ENCODE results near the gene MYO1E. TPM values are rescaled to one million over a fixed set of nuclear protein-coding genes. Genes with fewer than 3 reads are reported as not detected.
"Not testable (repeated sequence)": the region's sequence is repeated elsewhere in the genome, so short reads cannot be mapped to it uniquely, and the experiment has no call there.

Gene MYO1E
- total RNA-seq, 4 donors from 2014 or later: 49.7 to 76.1 (median 65.6) TPM

DNA sequence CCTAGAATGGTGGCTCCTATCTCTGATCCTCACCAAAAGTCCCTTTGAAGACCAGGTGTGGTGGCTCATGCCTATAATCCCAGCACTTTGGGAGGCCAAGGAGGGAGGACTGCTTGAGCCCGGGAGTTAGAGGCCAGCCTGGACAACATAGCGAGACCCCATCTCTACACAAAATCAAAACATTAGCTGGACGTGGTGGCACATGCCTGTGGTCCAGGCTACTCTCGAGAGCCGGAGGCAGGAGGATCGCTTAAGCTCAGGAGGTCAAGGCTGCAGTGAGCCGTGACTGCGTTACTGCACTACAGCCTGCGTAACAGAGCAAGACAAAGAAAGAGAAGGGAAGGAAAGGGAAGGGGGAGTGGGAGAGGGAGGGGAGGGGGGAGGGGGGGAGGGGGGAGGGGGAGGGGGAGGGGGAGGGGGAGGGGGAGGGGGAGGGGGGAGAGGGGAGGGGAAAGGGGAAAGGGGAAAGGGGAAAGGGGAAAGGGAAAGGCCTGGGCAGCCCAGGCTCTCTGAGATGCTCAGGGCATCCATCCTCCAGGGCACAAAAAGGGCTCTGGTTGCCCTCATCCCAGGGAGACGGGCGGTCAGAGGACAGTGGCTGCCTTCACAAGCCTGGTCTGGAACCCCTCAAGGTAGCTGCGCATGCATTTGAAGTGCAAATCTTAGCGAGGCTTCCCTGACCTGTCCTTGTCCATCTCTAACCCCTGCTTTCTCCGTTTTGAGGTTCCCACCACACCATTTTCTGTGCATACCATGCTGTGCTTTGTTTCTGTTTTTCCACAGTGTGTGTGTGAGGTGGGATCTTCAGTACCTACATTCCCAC lies 89.9 kb downstream of the MYO1E start:
- TF ChIP-seq EP300 (IDR thresholded peaks at IDR 0.05) (no peak), POLR2A (IDR thresholded peaks at IDR 0.05) (no peak), POLR2AphosphoS5 (IDR thresholded peaks at IDR 0.05) (no peak)
- TF ChIP-seq, protein P1, sequence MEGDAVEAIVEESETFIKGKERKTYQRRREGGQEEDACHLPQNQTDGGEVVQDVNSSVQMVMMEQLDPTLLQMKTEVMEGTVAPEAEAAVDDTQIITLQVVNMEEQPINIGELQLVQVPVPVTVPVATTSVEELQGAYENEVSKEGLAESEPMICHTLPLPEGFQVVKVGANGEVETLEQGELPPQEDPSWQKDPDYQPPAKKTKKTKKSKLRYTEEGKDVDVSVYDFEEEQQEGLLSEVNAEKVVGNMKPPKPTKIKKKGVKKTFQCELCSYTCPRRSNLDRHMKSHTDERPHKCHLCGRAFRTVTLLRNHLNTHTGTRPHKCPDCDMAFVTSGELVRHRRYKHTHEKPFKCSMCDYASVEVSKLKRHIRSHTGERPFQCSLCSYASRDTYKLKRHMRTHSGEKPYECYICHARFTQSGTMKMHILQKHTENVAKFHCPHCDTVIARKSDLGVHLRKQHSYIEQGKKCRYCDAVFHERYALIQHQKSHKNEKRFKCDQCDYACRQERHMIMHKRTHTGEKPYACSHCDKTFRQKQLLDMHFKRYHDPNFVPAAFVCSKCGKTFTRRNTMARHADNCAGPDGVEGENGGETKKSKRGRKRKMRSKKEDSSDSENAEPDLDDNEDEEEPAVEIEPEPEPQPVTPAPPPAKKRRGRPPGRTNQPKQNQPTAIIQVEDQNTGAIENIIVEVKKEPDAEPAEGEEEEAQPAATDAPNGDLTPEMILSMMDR (IDR thresholded peaks at IDR 0.05): no peak
- no peak overlapping the region for H3K4me3 ChIP-seq
- H3K27ac ChIP-seq: no peak overlapping the region
- no peaks in the 10 kb centered on the region for H3K4me1 ChIP-seq
- WGBS, 2 donors (ENCODE audit: low coverage in 1 of 2): 81 to 87% methylated on average over 4 to 5 of the region's 14 CpGs
- no peaks in the 10 kb centered on the region for H3K9me3 ChIP-seq
- no peaks in the 10 kb centered on the region for H3K27me3 ChIP-seq
- no peaks in the 10 kb centered on the region for H3K36me3 ChIP-seq
- no peak for ATAC-seq

DNA sequence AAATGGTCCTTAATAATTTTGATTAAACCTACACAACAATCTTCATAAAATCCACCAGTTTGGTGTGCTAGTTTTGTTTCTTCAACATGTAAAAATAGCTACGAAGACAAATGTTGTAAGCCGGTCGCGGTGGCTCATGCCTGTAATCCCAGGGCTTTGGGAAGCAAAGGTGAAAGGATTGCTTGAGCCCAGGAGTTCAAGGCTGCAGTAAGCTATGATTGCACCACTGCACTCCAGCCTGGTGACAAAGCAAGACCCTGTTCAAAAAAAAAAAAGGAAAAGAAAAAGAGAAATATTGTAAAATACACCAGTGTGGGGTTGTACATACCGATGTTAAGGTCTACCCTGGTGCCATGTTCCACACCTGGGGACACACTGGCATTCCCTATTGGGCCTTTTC lies 91.0 kb downstream of the MYO1E start:
- Histone ChIP-seq H3K27me3 (no peaks in the 10 kb centered on the region), H3K27ac (no peak overlapping the region), H3K36me3 (no peaks in the 10 kb centered on the region), H3K4me1 (no peaks in the 10 kb centered on the region), H3K9me3 (no peaks in the 10 kb centered on the region), H3K4me3 (no peak overlapping the region)
- WGBS, 2 donors (ENCODE audit: low coverage in 1 of 2): 83 to 90% methylated on average over 2 to 5 of the region's 5 CpGs
- no peak for ATAC-seq
- no peak for TF ChIP-seq POLR2A (IDR thresholded peaks at IDR 0.05)
- no peak for TF ChIP-seq POLR2AphosphoS5 (IDR thresholded peaks at IDR 0.05)
- TF ChIP-seq, protein P1 (IDR thresholded peaks at IDR 0.05): no peak
- TF ChIP-seq EP300 (IDR thresholded peaks at IDR 0.05): no peak

DNA sequence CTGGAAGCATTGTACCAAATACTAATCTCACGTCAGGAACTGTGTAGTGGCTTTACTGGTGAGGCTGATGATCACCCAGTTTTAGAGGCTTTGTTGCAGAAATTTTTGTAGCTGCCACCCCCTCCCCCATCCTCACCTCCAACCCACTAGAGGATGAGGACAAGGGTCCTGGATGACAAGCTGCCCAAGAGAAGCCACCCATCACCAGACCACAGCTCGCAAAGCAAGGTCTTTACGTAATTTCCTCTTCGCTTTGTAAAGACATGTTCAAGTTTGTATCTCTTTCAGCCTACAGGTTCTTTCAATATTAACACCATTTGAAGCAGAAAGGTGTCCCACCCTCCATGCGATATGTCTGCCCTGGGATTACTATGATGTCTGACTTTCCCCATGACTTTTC lies 91.8 kb downstream of the MYO1E start:
- H3K4me1 ChIP-seq: no peaks in the 10 kb centered on the region
- no peaks in the 10 kb centered on the region for H3K36me3 ChIP-seq
- no peak for TF ChIP-seq EP300 (IDR thresholded peaks at IDR 0.05)
- TF ChIP-seq POLR2AphosphoS5 (IDR thresholded peaks at IDR 0.05): no peak
- TF ChIP-seq, protein P1 (IDR thresholded peaks at IDR 0.05): no peak
- TF ChIP-seq POLR2A (IDR thresholded peaks at IDR 0.05): no peak
- 94 to 96% methylated on average over 3 to 5 of the region's 5 CpGs for WGBS, 2 donors (ENCODE audit: low coverage in 1 of 2)
- no peaks in the 10 kb centered on the region for H3K27me3 ChIP-seq
- H3K27ac ChIP-seq: no peak overlapping the region
- ATAC-seq: no peak
- H3K9me3 ChIP-seq: no peaks in the 10 kb centered on the region
- no peak overlapping the region for H3K4me3 ChIP-seq

DNA sequence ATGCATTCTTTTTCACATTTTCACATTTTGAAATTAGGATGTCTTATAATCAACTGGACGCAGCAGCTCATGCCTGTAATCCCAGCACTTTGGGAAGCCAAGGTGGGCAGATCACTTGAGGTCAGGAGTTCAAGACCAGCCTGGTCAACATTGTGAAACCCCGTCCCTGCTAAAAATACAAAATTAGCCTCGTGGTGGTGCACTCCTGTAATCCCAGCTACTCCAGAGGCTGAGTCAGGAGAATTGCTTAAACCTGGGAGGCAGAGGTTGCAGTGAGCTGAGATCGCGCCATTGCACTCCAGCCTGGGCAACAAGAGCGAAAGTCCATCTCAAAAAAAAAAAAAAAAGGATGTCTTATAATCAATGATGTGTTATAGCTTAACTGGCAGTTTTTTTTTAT lies 92.4 kb downstream of the MYO1E start:
- not testable (repeated sequence) for H3K4me3 ChIP-seq, H3K9me3 ChIP-seq, H3K36me3 ChIP-seq, ATAC-seq, H3K27ac ChIP-seq, H3K27me3 ChIP-seq, H3K4me1 ChIP-seq
- 65 to 85% methylated on average over 2 to 6 of the region's 6 CpGs for WGBS, 2 donors (ENCODE audit: low coverage in 1 of 2)

DNA sequence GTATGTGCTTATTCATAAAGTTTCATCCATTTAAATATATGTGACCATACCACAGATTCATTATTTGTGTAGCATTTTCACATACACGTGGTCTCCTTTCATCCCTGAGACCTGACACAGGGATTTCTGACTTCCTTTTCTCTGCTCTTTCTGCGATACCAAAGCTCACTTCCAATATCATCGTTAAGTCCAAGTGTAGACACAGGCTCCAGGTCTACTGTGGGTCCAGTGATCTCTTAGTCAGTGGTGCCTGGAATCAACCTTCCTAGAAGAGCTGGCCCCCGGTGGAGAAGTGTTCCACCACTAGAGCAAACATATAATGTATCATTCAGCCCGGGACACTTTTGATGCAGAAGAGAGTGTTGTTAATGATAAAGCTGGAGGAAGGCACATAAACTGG lies 93.6 kb downstream of the MYO1E start:
- no peak overlapping the region for H3K27ac ChIP-seq

More for the DNA sequence above, 93.6 kb downstream of the MYO1E start:
- no peaks in the 10 kb centered on the region for H3K27me3 ChIP-seq
- no peaks in the 10 kb centered on the region for H3K36me3 ChIP-seq
- no peaks in the 10 kb centered on the region for H3K4me1 ChIP-seq
- ATAC-seq: no peak
- no peak for TF ChIP-seq EP300 (IDR thresholded peaks at IDR 0.05)
- no peak for TF ChIP-seq POLR2A (IDR thresholded peaks at IDR 0.05)
- no peak for TF ChIP-seq POLR2AphosphoS5 (IDR thresholded peaks at IDR 0.05)
- TF ChIP-seq, protein P1 (IDR thresholded peaks at IDR 0.05): no peak
- 90 to 96% methylated on average over 4 of the region's 5 CpGs for WGBS, 2 donors (ENCODE audit: low coverage in 1 of 2)
- no peak overlapping the region for H3K4me3 ChIP-seq
- no peaks in the 10 kb centered on the region for H3K9me3 ChIP-seq

Data from gastroesophageal sphincter (tissue), 4 donors.